GM12878 (cell line): ENCODE measurements around the gene PRSS36.

Source experiments
- CTCF ChIP-seq, 3 experiments: IDR thresholded peaks in 2 of 3; conservative IDR thresholded peaks in 1 of 3; 2 replicates each; pipeline ENCODE4 v1.5.1; 2011; ENCODE audit warnings: low read depth in 3 of 3, low read length in 3 of 3, mild to moderate bottlenecking in 3 of 3, control low read depth in 2 of 3, moderate library complexity in 2 of 3, inconsistent platforms in 1 of 3, mixed read lengths in 1 of 3; ENCODE audit not compliant: control insufficient read depth in 2 of 3, insufficient read depth in 1 of 3; ENCODE audit errors: extremely low read depth in 1 of 3
- EZH2 ChIP-seq: IDR thresholded peaks from 2 replicates; pipeline ENCODE4 v1.6.1; 2012; ENCODE audit warnings: low read depth, mild to moderate bottlenecking, control low read depth, inconsistent platforms, low read length, borderline replicate concordance; ENCODE audit not compliant: control insufficient read depth
- HDAC6 ChIP-seq: fragments of 200-600 bp; sonication (generic); IDR thresholded peaks from one replicate; pipeline ENCODE4 v1.8.0; 2017; ENCODE audit warnings: antibody characterized with exemption; ENCODE audit not compliant: unreplicated experiment
- JUND ChIP-seq: IDR thresholded peaks from 2 replicates; pipeline ENCODE4 v1.6.1; 2012; ENCODE audit warnings: low read depth, mild to moderate bottlenecking, low read length, improper control_type of control experiment, moderate library complexity
- MYC ChIP-seq: IDR thresholded peaks from 2 replicates; pipeline ENCODE4 v1.6.1; 2011; ENCODE audit warnings: mild to moderate bottlenecking, low read length, moderate library complexity, inconsistent platforms; ENCODE audit not compliant: insufficient read depth, insufficient replicate concordance, insufficient read length, severe bottlenecking
- NFXL1 ChIP-seq: fragments of 450-650 bp; IDR thresholded peaks from 2 replicates; pipeline ENCODE4 v1.6.1; 2017; ENCODE audit warnings: antibody characterized with exemption, mild to moderate bottlenecking, borderline replicate concordance
- POLR2A ChIP-seq: IDR thresholded peaks from 2 replicates; pipeline ENCODE4 v1.6.1; 2011; ENCODE audit warnings: low read depth, mild to moderate bottlenecking, low read length
- POLR2AphosphoS5 ChIP-seq: IDR thresholded peaks from 2 replicates; pipeline ENCODE4 v1.6.1; 2011; ENCODE audit warnings: mild to moderate bottlenecking, low read length, inconsistent platforms
- POU2F2 ChIP-seq: IDR thresholded peaks from 3 replicates; pipeline ENCODE4 v1.6.1; 2011; ENCODE audit warnings: low read depth, mild to moderate bottlenecking, low read length, borderline replicate concordance
- SP1 ChIP-seq: IDR thresholded peaks from one replicate; pipeline ENCODE4 v1.6.1; 2011; ENCODE audit warnings: low read depth, low read length
- SREBF2 ChIP-seq: IDR thresholded peaks from 2 replicates; pipeline ENCODE4 v1.6.1; 2012; ENCODE audit warnings: mild to moderate bottlenecking, low read length

GRCh38 chr16:31199430-31200041 lies 49.7 kb upstream of the PRSS36 start:
- TF ChIP-seq SP1 (no peak), CTCF (IDR thresholded peaks at IDR 0.05 in 2 of 3, conservative IDR thresholded peaks at IDR 0.05 in 1 of 3; ENCODE audit: control insufficient read depth in 2 of 3, extremely low read depth in 1 of 3, insufficient read depth in 1 of 3, low read depth in 3 of 3, low read length in 3 of 3) (no peak), JUND (no peak), MYC (no peak), POU2F2 (no peak), HDAC6 (no peak), POLR2A (peak; percentile 69), NFXL1 (no peak), POLR2AphosphoS5 (peak; percentile 24; the same call in 1 of the 2 replicates), SREBF2 (no peak), EZH2 (no peak)
